Gastroesophageal sphincter (tissue), 3 donors: ENCODE results near the gene CKAP4.

ENCODE experiments used
- CTCF ChIP-seq, 4 experiments: fragments of 200-600 bp in 2 of 4; fragments of 450-650 bp in 2 of 4; sonication (generic) in 1 of 4; IDR thresholded peaks; one replicate each; pipeline ENCODE4 v1.5.1; 2017 to 2019; ENCODE audit warnings: antibody characterized with exemption in 4 of 4, mild to moderate bottlenecking in 2 of 4, moderate library complexity in 2 of 4
- POLR2A ChIP-seq, 2 donors: fragments of 450-650 bp; IDR thresholded peaks; one replicate each; pipeline ENCODE4 v1.6.1; 2017; ENCODE audit warnings: antibody characterized with exemption in 2 of 2, mild to moderate bottlenecking in 2 of 2, moderate library complexity in 1 of 2
- POLR2AphosphoS5 ChIP-seq: sonication (generic); formaldehyde crosslinking; IDR thresholded peaks from one replicate; pipeline ENCODE4 v1.6.1; 2017; ENCODE audit warnings: antibody characterized with exemption

- TF ChIP-seq CTCF (IDR thresholded peaks at IDR 0.05) (no peak), POLR2A (IDR thresholded peaks at IDR 0.05) (no peak), POLR2AphosphoS5 (no peak)
Observed at GRCh38 chr12:106289196-106289681, 41.4 kb upstream of the CKAP4 start.
